ENCODE data around the gene LPP. TPM values are rescaled to one million over a fixed set of nuclear protein-coding genes. Genes with fewer than 3 reads are reported as not detected.

The LPP gene
- polyA plus RNA-seq, 1 donor (not counting 4 experiments of a cell fraction or from before 2014, with no cell fraction given) = 16.0 TPM

- no peaks in the 10 kb centered on the region for H3K36me3 ChIP-seq (ENCODE audit: control insufficient read depth in 2 of 2, extremely low read depth in 1 of 2, insufficient read depth in 2 of 2, low read length in 2 of 2)
- no peak overlapping the region for H2AFZ ChIP-seq (ENCODE audit: control insufficient read depth, low read length)
- no peaks in the 10 kb centered on the region for H3K4me1 ChIP-seq (ENCODE audit: control insufficient read depth, extremely low read depth, insufficient read depth, low read length)
- H3K79me2 ChIP-seq (ENCODE audit: control insufficient read depth, insufficient read depth, low read length) = no peaks in the 10 kb centered on the region
- no peak overlapping the region for H3K4me3 ChIP-seq (ENCODE audit: control insufficient read depth in 2 of 3, extremely low read depth in 1 of 3, insufficient read depth in 2 of 3, low read depth in 1 of 3, low read length in 3 of 3)
- no peak for TF ChIP-seq EZH2 (IDR thresholded peaks at IDR 0.05; ENCODE audit: low read length)
- no peak for TF ChIP-seq CTCF (optimal IDR thresholded peaks at IDR 0.05 in 1 of 3, IDR thresholded peaks at IDR 0.05 in 1 of 3, conservative IDR thresholded peaks at IDR 0.05 in 1 of 3; ENCODE audit: extremely low read depth in 1 of 3, insufficient read depth in 2 of 3, low read length in 3 of 3)
- H3K9me1 ChIP-seq (ENCODE audit: control insufficient read depth, extremely low read depth, insufficient read depth, low read length) = no peaks in the 10 kb centered on the region
- H3K27me3 ChIP-seq (ENCODE audit: control insufficient read depth, extremely low read depth, insufficient read depth, low read length) = no peaks in the 10 kb centered on the region
- no peak overlapping the region for H3K4me2 ChIP-seq (ENCODE audit: control insufficient read depth, extremely low read depth, insufficient read depth, low read depth, low read length)
- dilution Hi-C loops (cut with MboI; ENCODE audit: extremely low pct_ligation_motif_present, low sequenced_read_pairs) = no loop called here
- H4K20me1 ChIP-seq (ENCODE audit: control insufficient read depth, extremely low read depth, insufficient read depth, low read length) = no peaks in the 10 kb centered on the region
- no peak overlapping the region for H3K27ac ChIP-seq (ENCODE audit: control insufficient read depth, insufficient read depth, low read length)
- FAIRE-seq (no peak), DNase-seq (ENCODE audit: low read depth, low spot score) (no peak)
- no peak overlapping the region for H3K9ac ChIP-seq (ENCODE audit: control insufficient read depth, extremely low read depth, insufficient read depth, low read length)
- no peaks in the 10 kb centered on the region for H3K9me3 ChIP-seq (ENCODE audit: control insufficient read depth, low read depth, low read length)
Measured at GRCh38 chr3:188437926-188438325, 284.0 kb downstream of the LPP start.

- dilution Hi-C loops (cut with MboI; ENCODE audit: extremely low pct_ligation_motif_present, low sequenced_read_pairs) = no loop called here
- Histone ChIP-seq H3K79me2 (ENCODE audit: control insufficient read depth, insufficient read depth, low read length) (no peaks in the 10 kb centered on the region), H3K9me1 (ENCODE audit: control insufficient read depth, extremely low read depth, insufficient read depth, low read length) (no peaks in the 10 kb centered on the region), H3K4me1 (ENCODE audit: control insufficient read depth, extremely low read depth, insufficient read depth, low read length) (no peaks in the 10 kb centered on the region), H3K4me3 (ENCODE audit: control insufficient read depth in 2 of 3, extremely low read depth in 1 of 3, insufficient read depth in 2 of 3, low read depth in 1 of 3, low read length in 3 of 3) (no peak overlapping the region), H3K36me3 (ENCODE audit: control insufficient read depth in 2 of 2, extremely low read depth in 1 of 2, insufficient read depth in 2 of 2, low read length in 2 of 2) (no peaks in the 10 kb centered on the region), H3K27me3 (ENCODE audit: control insufficient read depth, extremely low read depth, insufficient read depth, low read length) (no peaks in the 10 kb centered on the region), H3K4me2 (ENCODE audit: control insufficient read depth, extremely low read depth, insufficient read depth, low read depth, low read length) (no peak overlapping the region), H3K9ac (ENCODE audit: control insufficient read depth, extremely low read depth, insufficient read depth, low read length) (no peak overlapping the region), H4K20me1 (ENCODE audit: control insufficient read depth, extremely low read depth, insufficient read depth, low read length) (no peaks in the 10 kb centered on the region), H2AFZ (ENCODE audit: control insufficient read depth, low read length) (no peak overlapping the region), H3K9me3 (ENCODE audit: control insufficient read depth, low read depth, low read length) (no peaks in the 10 kb centered on the region), H3K27ac (ENCODE audit: control insufficient read depth, insufficient read depth, low read length) (no peak overlapping the region)
- DNase-seq (ENCODE audit: low read depth, low spot score) (no peak), FAIRE-seq (no peak)
- no peak for TF ChIP-seq EZH2 (IDR thresholded peaks at IDR 0.05; ENCODE audit: low read length)
- TF ChIP-seq CTCF (optimal IDR thresholded peaks at IDR 0.05 in 1 of 3, IDR thresholded peaks at IDR 0.05 in 1 of 3, conservative IDR thresholded peaks at IDR 0.05 in 1 of 3; ENCODE audit: extremely low read depth in 1 of 3, insufficient read depth in 2 of 3, low read length in 3 of 3) = no peak
Measured at GRCh38 chr3:188439080-188439479, 285.1 kb downstream of the LPP start.

All from keratinocyte (primary cell).